A172 (cell line): ENCODE results near the gene ZBTB20. TPM values are rescaled to one million over a fixed set of nuclear protein-coding genes. Genes with fewer than 3 reads are reported as not detected.

Source experiments
- DNase-seq: peaks from one replicate; pipeline ENCODE4 v3.0.0-alpha.2; 2015; ENCODE audit warnings: low spot score
- total RNA-seq: library from RNA; depleted of rRNA; stranded (reverse); fragments of >200 nt; shearing (Covaris generic); gene quantifications from 2 replicates; pipeline ENCODE4 v1.2.3, GENCODE V29; 2014

Gene ZBTB20
- total RNA-seq, 1 experiment from 2014 or later, result 7.5 TPM

GRCh38 chr3:114928989-114929640 lies 218.0 kb downstream of the ZBTB20 start:
- DNase-seq, result no peak

- no peak for DNase-seq
Measured at GRCh38 chr3:114904633-114905032, 242.5 kb downstream of the ZBTB20 start.

GRCh38 chr3:114903213-114903612 lies 243.9 kb downstream of the ZBTB20 start:
- DNase-seq, result no peak

- no peak for DNase-seq
Measured at GRCh38 chr3:114902691-114903101, 244.4 kb downstream of the ZBTB20 start.

GRCh38 chr3:114900908-114901307 lies 246.2 kb downstream of the ZBTB20 start:
- peak; percentile 3 for DNase-seq

GRCh38 chr3:114899186-114899931 lies 247.7 kb downstream of the ZBTB20 start:
- peak; percentile 8 for DNase-seq

- no peak for DNase-seq
Measured at GRCh38 chr3:114896978-114897377, 250.1 kb downstream of the ZBTB20 start.

- no peak for DNase-seq
Measured at GRCh38 chr3:114893361-114893760, 253.7 kb downstream of the ZBTB20 start.

- no peak for DNase-seq
Measured at GRCh38 chr3:114892880-114893279, 254.2 kb downstream of the ZBTB20 start.

- no peak for DNase-seq
Measured at GRCh38 chr3:114892131-114892879, 254.8 kb downstream of the ZBTB20 start.

GRCh38 chr3:114887806-114888205 lies 259.3 kb downstream of the ZBTB20 start:
- no peak for DNase-seq

- DNase-seq, result no peak
Measured at GRCh38 chr3:114886905-114887304, 260.2 kb downstream of the ZBTB20 start.

- no peak for DNase-seq
Measured at GRCh38 chr3:114884213-114884923, 262.7 kb downstream of the ZBTB20 start.

- no peak for DNase-seq
Measured at GRCh38 chr3:114880078-114880477, 267.0 kb downstream of the ZBTB20 start.

GRCh38 chr3:114879059-114880031 lies 267.7 kb downstream of the ZBTB20 start:
- DNase-seq, result peak; percentile 78

- DNase-seq, result peak; percentile 44
Measured at GRCh38 chr3:114878114-114878839, 268.8 kb downstream of the ZBTB20 start.

- no peak for DNase-seq
Measured at GRCh38 chr3:114877378-114878113, 269.5 kb downstream of the ZBTB20 start.

- no peak for DNase-seq
Measured at GRCh38 chr3:114874522-114874971, 272.5 kb downstream of the ZBTB20 start.

GRCh38 chr3:114873591-114873990 lies 273.5 kb downstream of the ZBTB20 start:
- DNase-seq, result no peak
